Raji (cell line): Measurements from ENCODE around the gene MAPK11.

Source experiments
- POLR2A ChIP-seq: IDR thresholded peaks from 2 replicates; pipeline ENCODE4 v1.6.1; 2011; ENCODE audit warnings: low read depth, low read length, control low read depth; ENCODE audit not compliant: insufficient read depth

MAPK11 gene

DNA sequence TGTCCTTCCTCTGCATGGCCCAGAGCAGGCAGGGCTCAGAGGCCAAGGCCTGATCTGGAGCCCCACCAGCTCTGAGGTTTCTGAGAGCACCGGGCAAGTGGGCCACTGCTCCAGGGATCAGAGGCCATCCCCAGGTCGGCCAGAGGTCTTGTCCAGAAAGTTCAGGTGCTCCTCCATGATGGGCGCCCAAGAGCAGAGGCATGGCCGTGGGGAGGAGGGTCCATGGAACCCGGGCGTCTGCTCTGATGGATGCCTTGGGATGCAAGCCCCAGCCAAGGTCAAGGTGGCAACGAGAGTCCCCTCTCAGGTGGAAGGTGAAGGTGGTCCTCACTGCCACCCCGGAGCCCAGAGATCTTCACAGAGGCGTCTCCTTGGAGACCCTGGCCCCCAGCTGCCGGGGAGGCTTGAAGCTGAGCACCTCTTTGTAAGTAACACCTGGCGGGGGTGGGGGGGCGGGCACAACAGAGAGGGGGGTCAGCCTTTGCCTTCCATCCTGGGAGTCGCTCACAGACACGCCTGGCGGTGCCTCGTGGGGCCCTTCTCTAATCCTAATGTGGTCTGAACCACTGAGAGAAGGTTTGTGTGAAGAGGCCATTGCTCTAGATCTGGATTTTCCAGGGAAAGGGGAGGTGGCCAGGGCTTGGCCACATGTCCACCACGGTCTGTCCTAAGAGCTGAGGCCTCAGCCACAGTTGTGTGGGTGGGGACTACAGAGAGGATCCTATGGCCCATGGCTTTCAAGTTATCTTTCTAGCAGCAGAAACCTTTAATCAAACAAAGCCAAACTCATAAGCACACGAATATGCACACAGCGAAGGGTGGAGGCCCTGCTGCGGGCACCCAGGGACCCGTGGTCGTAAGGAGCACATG, 16.9 kb downstream of the MAPK11 start:
- TF ChIP-seq POLR2A, result no peak

- TF ChIP-seq POLR2A, result no peak; the same call in 1 of the 2 replicates
These were observed 17.8 kb downstream of the MAPK11 start for GRCh38 chr22:50252082-50253045.

DNA sequence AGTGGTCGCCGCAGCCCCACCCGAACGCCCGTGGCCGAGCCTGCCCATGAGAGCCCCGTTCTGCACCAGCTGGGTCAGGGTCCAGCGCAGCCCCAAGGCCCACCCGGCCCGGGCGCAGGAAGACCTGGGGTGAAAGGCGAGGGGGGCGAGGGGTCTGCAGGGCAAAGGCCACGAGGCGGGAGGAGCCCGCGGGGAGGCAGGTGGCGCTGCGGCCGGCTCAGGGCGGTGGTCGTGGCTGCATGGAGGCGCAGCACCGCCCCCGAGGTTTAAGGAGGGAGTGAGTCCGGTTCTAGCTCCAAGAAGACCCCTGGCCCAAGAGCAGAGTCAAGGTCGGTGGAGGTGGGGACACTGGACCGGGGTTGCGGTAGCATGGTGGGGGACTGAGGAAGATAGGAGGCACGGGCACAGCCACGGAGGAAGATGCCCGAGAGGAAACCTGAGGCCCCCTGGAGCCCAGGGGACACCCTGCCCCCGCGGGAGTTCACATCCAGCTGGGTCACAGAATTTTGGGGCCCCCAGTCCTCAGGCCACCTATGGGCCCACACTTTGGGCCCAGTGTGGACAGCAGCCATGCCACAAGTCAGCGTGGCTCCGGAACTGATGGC, 18.6 kb downstream of the MAPK11 start:
- no peak for TF ChIP-seq POLR2A

GRCh38 chr22:50250555-50251476, 19.4 kb downstream of the MAPK11 start, which contains the start of gene HDAC10:
Gene HDAC10, minus strand, starts transcription at chr22:50251265. Its CDS starts 233 bp downstream, at chr22:50251032.
- TF ChIP-seq POLR2A, result peak; percentile 76

- no peak for TF ChIP-seq POLR2A
These were observed 20.0 kb downstream of the MAPK11 start for GRCh38 chr22:50250249-50250554.

- TF ChIP-seq POLR2A, result no peak
These were observed 20.6 kb downstream of the MAPK11 start for GRCh38 chr22:50249341-50250248.

DNA sequence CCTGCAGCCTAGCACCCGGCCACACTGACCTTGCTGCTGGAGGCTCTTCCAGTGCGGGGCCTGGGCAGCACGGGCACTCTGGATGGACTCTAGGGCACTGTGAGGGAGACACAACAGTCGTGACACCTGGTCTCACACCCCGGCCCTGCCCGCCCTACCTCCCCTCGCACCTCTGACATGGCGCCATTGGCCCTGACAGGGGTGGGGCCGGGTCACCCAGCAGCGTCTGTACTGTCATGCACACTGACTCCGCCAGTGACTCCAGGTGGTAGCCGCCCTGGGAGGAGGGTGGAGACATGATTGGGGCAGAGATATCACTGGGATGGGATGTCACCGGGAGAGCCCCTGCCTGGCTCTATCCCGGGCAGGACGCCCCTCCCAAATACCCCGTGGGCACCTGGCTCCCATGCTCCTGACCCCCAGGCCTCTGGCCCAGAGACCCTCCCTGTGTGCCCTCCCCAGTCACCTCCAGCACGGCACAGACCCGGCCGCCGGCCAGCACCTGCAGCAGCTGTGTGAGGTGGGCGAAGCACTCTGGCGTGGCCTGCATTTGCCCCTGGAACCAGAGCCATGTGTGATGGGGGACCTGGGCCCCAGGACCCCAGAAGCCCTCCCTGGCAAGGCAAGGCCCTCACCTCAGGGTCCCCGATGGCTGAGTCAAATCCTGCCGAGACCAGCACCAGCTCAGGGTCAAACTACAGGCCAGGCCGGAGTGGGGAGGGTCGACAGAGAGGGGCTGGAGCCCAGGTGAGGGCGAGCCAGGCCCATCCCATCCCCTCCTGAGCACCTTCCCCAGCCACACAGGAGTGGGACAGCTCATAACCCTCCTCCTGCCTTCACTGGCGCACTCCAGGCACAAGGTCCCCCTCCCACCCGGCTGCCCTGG, 21.7 kb downstream of the MAPK11 start:
- TF ChIP-seq POLR2A, result no peak

- 0 out of 2 replicates have a peak, but pooled peaks have one; percentile 15 for TF ChIP-seq POLR2A
These were observed 22.4 kb downstream of the MAPK11 start for GRCh38 chr22:50247748-50248147.

DNA sequence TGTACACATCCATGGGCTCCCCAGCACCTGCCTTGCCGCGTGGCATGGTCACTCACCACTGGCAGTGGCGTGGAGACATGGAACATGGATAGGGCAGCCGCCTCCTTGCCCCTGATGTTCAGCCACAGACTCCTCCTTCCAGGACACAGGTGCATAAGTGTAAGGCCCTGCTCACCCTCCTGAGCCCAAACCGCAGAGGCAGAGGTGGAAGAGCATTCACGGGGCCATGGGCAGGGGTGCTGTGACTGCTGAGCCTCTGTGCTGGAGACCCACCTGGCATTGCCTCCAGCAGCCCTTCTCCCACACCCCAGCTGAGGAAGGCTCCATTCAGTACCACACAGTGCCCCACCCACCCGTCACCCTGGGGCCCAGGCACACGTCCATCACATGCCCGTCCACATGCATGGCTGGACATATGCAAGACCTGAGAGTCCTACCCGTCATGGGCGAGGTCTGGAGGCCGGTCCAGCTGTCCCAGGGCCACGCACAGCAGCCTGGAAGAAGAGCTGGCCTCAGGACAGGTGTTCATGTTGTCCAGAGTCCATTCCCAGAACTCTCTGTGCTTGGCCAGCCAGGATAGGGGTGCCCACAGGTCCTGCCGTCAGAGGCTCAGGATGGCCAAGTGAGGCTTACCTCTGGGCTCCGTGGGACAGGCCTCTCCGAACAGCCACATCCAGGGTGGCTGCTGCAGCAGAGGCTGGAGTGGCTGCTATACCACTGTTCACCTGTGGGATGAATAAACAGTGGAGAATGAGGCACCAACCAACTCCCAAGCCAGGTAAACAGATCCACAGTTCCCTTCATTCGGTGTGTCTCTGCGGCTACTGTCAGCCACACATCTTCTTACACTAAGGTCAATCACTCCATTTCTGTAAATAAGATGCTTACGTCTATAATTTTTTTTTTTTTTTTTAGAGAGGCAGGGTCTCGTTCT, 23.7 kb downstream of the MAPK11 start:
- TF ChIP-seq POLR2A, result 0 out of 2 replicates have a peak, but pooled peaks have one; percentile 21

- no peak for TF ChIP-seq POLR2A
These were observed 24.7 kb downstream of the MAPK11 start for GRCh38 chr22:50245214-50246072.
